HepG2 (cell line): ENCODE data around the gene HTRA2. TPM values are rescaled to one million over a fixed set of nuclear protein-coding genes. Genes with fewer than 3 reads are reported as not detected.

ENCODE experiments used
- AGO2 ChIP-seq: fragments of 200-400 bp; formaldehyde crosslinking; optimal IDR thresholded peaks from 2 replicates; pipeline ENCODE3; 2017; ENCODE audit warnings: mild to moderate bottlenecking, low read depth, low read length, moderate library complexity
- HMGXB3 ChIP-seq: sonication (generic); formaldehyde crosslinking; IDR thresholded peaks from 2 replicates; pipeline ENCODE4 v1.4.0; 2020; ENCODE audit warnings: missing genetic modification reagents, borderline replicate concordance
- JUNB ChIP-seq: sonication (generic); formaldehyde crosslinking; IDR thresholded peaks from 2 replicates; pipeline ENCODE4 v1.8.0; 2022; ENCODE audit warnings: missing genetic modification reagents, mild to moderate bottlenecking, borderline replicate concordance
- NFKB2 ChIP-seq: sonication (generic); formaldehyde crosslinking; IDR thresholded peaks from 2 replicates; pipeline ENCODE4 v1.4.0; 2020; ENCODE audit warnings: missing genetic modification reagents, borderline replicate concordance
- PCBP1 ChIP-seq: fragments of 200-400 bp; formaldehyde crosslinking; IDR thresholded peaks from 2 replicates; pipeline ENCODE4 v1.6.1; 2017; ENCODE audit warnings: mild to moderate bottlenecking, low read depth, low read length, borderline replicate concordance
- POGK ChIP-seq: sonication (generic); formaldehyde crosslinking; conservative IDR thresholded peaks from 2 replicates; pipeline ENCODE4 v1.8.0; 2022; ENCODE audit warnings: mild to moderate bottlenecking, moderate library complexity, missing genetic modification reagents
- POLR2A ChIP-seq, 2 experiments: IDR thresholded peaks; 2 replicates each; pipeline ENCODE4 v1.6.1; 2011; ENCODE audit warnings: low read depth in 2 of 2, low read length in 2 of 2, mild to moderate bottlenecking in 1 of 2, moderate library complexity in 1 of 2; ENCODE audit not compliant: insufficient read depth in 1 of 2
- REL ChIP-seq: sonication (generic); formaldehyde crosslinking; conservative IDR thresholded peaks from 2 replicates; pipeline ENCODE4 v1.8.0; 2022; ENCODE audit warnings: mild to moderate bottlenecking, missing genetic modification reagents, moderate library complexity
- RXRA ChIP-seq: sonication (generic); formaldehyde crosslinking; IDR thresholded peaks from 2 replicates; pipeline ENCODE4 v1.5.1; 2020; ENCODE audit warnings: missing genetic modification reagents
- SATB2 ChIP-seq: sonication (generic); formaldehyde crosslinking; IDR thresholded peaks from 2 replicates; pipeline ENCODE4 v1.5.0; 2020; ENCODE audit warnings: missing genetic modification reagents
- ZBTB26 ChIP-seq: IDR thresholded peaks from 2 replicates; pipeline ENCODE4 v1.6.1; 2016; ENCODE audit warnings: missing compliant biosample characterization, missing genetic modification reagents, borderline replicate concordance
- ZFP62 ChIP-seq: sonication (generic); formaldehyde crosslinking; IDR thresholded peaks from 2 replicates; pipeline ENCODE4 v1.4.0; 2020; ENCODE audit warnings: missing genetic modification reagents
- ZNF121 ChIP-seq: sonication (generic); formaldehyde crosslinking; IDR thresholded peaks from 2 replicates; pipeline ENCODE4 v1.5.0; 2020; ENCODE audit warnings: mild to moderate bottlenecking, missing genetic modification reagents
- ZNF224 ChIP-seq: sonication (generic); formaldehyde crosslinking; IDR thresholded peaks from 2 replicates; pipeline ENCODE4 v1.5.0; 2020; ENCODE audit warnings: mild to moderate bottlenecking, missing genetic modification reagents
- ZNF292 ChIP-seq: sonication (generic); formaldehyde crosslinking; IDR thresholded peaks from 2 replicates; pipeline ENCODE4 v1.8.1; 2022; ENCODE audit warnings: mild to moderate bottlenecking, low read depth, missing genetic modification reagents, borderline replicate concordance
- ZNF317 ChIP-seq: sonication (generic); formaldehyde crosslinking; IDR thresholded peaks from 2 replicates; pipeline ENCODE4 v1.5.0; 2020; ENCODE audit warnings: mild to moderate bottlenecking, missing genetic modification reagents
- ZNF629 ChIP-seq: sonication (generic); formaldehyde crosslinking; conservative IDR thresholded peaks from 2 replicates; pipeline ENCODE4 v1.5.0; 2020; ENCODE audit warnings: missing genetic modification reagents
- ZNF644 ChIP-seq: IDR thresholded peaks from 2 replicates; pipeline ENCODE4 v1.6.1; 2016; ENCODE audit warnings: low read depth
- ZNF691 ChIP-seq: sonication (generic); formaldehyde crosslinking; IDR thresholded peaks from 2 replicates; pipeline ENCODE4 v1.4.0; 2020; ENCODE audit warnings: missing genetic modification reagents, low read depth, mild to moderate bottlenecking, borderline replicate concordance
- ZNF788 ChIP-seq: sonication (generic); formaldehyde crosslinking; IDR thresholded peaks from 2 replicates; pipeline ENCODE4 v1.5.0; 2020; ENCODE audit warnings: mild to moderate bottlenecking, missing genetic modification reagents, borderline replicate concordance
- ZNF790 ChIP-seq: sonication (generic); formaldehyde crosslinking; IDR thresholded peaks from 2 replicates; pipeline ENCODE4 v1.8.0; 2022; ENCODE audit warnings: missing genetic modification reagents, mild to moderate bottlenecking, borderline replicate concordance
- polyA plus RNA-seq, 8 experiments: library from polyadenylated mRNA; depleted of rRNA in 3 of 8; stranded (reverse) in 7 of 8; unstranded in 1 of 8; fragments of >200 nt; fragmentation: Illumina TruSeq in 4 of 8; extraction: Trizol in 4 of 8; gene quantifications; 2 replicates each; pipeline versions ENCODE4 v1.2.1 to v1.2.3, GENCODE V29; 2011 to 2016; ENCODE audit warnings: low read depth in 4 of 8, missing spikeins in 1 of 8, mixed read lengths in 1 of 8; ENCODE audit not compliant: insufficient read depth in 1 of 8
- total RNA-seq, 5 experiments: library from RNA; depleted of rRNA; stranded (reverse); fragments of >200 nt; fragmentation: Illumina TruSeq; extraction: Trizol; gene quantifications; 2 replicates each; pipeline ENCODE4 v1.2.3, GENCODE V29; 2016; ENCODE audit warnings: low read depth in 1 of 5

The HTRA2 gene
- total and polyA plus RNA-seq, 2 of the 13 experiments (the other 11 are each of a cell fraction or from before 2014, with no cell fraction given), result 47.7 to 50.3 TPM

- TF ChIP-seq ZNF790, result 0 out of 2 replicates have a peak, but pooled peaks have one; percentile 30
- peak; percentile 24; the same call in 1 of the 2 replicates for TF ChIP-seq ZNF629 (CRISPR knock-in tag)
- peak; percentile 36; the same call in 1 of the 2 replicates for TF ChIP-seq ZBTB26 (CRISPR knock-in tag)
- TF ChIP-seq ZNF317, result peak; percentile 58; the same call in 1 of the 2 replicates
- peak; percentile 72 for TF ChIP-seq POGK
- TF ChIP-seq JUNB (CRISPR knock-in tag), result no peak
- no peak for TF ChIP-seq ZNF224 (CRISPR knock-in tag)
- TF ChIP-seq ZNF691, result peak; percentile 11; the same call in 1 of the 2 replicates
- TF ChIP-seq POLR2A (IDR thresholded peaks at IDR 0.05; ENCODE audit: insufficient read depth in 1 of 2, low read depth in 2 of 2, low read length in 2 of 2), result peak; percentile 58 to 67
- TF ChIP-seq RXRA, result peak; percentile 13; the same call in 1 of the 2 replicates
- TF ChIP-seq NFKB2 (CRISPR knock-in tag), result peak; percentile 60
- no peak; the same call in 1 of the 2 replicates for TF ChIP-seq REL (CRISPR knock-in tag)
- TF ChIP-seq ZNF292, result peak; percentile 85
- TF ChIP-seq ZFP62 (CRISPR knock-in tag), result no peak
- no peak for TF ChIP-seq ZNF644 (CRISPR knock-in tag)
- no peak for TF ChIP-seq HMGXB3 (CRISPR knock-in tag)
- TF ChIP-seq ZNF788 (CRISPR knock-in tag), result no peak; the same call in 1 of the 2 replicates
- peak; percentile 38; the same call in 1 of the 2 replicates for TF ChIP-seq ZNF121 (CRISPR knock-in tag)
- TF ChIP-seq PCBP1, result no peak
- peak; percentile 94 for TF ChIP-seq AGO2
- peak; percentile 56; the same call in 1 of the 2 replicates for TF ChIP-seq SATB2 (CRISPR knock-in tag)
Measured at GRCh38 chr2:74481961-74482800, 47.6 kb upstream of the HTRA2 start (continued).
